ENCODE measurements around the gene CCT8L2.
"Not testable (repeated sequence)": the region's sequence is repeated elsewhere in the genome, so short reads cannot be mapped to it uniquely, and the experiment has no call there.

The CCT8L2 gene

DNA sequence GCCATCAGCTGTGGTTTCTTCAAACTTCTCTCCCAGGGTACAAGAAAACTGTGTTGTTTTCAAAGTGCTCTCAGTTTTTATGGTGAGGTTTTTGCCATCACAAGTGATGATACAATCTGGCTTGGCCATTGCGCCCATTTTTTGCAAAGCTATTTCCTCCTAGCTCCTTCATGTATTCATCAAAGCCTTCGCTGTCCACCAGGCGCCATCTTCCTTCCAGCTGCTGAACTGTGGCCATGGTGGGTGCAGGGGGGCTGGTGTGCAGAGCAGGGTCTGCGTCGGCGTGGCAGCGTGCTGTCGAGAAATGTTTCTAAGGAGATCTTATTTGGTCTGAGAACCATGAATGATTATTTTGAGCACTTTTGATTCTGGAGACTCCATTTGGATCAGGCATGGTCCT lies 2.6 kb upstream of the CCT8L2 start:
- DNase-seq = not testable (repeated sequence)

DNA sequence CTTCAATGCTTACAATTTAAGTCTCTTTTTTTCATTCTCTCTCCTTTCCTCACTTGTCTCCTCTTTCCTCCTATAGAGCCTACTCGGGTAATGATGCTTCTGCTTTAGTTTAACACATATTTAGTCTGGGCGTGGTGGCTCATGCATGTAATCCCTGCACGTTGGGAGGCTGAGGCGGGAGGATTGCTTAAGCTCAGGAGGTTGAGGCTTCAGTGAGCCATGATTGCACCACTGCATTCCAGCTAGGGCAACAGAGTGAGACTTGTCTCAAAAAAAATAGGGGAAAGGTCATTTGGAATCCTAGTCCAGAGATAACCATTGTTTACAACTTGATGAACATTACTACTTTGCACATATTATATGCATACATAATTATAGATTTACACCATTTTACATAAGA lies 1.4 kb upstream of the CCT8L2 start:
- no peak for DNase-seq

DNA sequence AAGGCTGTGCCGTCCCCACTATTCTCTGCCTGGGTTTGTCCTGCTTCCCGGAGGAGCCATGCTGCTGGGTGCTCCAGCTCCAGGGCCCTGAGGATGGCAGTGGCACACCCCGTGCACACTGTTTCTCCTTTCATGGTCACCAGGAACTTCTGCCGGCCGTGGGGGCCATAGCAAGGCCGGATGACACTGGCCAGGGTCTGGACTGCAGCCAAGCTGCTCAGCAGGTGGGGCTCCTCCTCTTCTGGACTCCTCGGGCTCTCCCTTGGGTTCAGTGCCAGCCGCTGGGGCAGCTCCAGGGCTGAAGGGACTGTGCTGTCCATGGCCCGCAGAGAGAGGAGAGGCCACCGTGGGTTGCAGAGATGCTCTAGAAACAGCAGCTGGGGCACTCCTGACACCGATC lies 379 bp downstream of the CCT8L2 start:
- not testable (repeated sequence) for DNase-seq

DNA sequence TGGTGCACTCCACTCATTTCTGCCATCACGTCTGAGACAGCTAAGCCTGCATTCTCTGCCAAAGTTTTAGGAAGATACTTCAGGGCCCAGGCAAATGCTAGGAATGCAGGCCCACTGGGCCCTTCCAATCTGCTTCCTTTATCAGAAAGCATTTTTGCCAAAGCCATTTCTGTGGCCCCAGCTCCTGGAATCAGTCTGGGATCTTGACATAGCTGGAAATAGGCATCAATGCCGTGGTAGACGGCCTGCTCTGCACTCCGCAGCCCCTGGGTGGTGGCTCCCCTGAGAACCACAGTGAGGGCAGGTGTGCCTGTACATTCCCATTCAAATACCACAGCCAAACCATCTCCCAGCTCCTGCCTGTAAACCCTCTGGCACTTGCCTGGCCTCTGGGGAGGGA lies 1.5 kb downstream of the CCT8L2 start:
- DNase-seq = not testable (repeated sequence)

DNA sequence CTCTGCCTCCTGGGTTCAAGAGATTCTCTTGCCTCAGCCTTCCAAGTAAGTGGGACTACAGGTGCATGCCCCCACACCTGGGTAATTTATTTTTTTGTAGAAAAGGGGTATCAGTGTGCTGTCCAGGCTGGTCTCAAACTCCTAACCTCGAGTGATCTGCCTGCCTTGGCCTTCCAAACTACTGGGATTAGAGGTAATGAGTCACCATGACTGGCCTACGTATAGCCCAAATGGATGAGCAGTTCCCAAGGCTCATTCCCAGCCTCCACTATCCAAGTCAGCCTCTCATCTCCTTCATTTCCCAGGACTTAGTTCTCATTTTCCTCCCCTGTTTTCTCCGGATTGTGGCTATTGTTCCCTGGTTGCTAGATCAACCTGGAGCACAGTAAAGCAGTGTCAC lies 5.6 kb downstream of the CCT8L2 start:
- no peak for DNase-seq

DNA sequence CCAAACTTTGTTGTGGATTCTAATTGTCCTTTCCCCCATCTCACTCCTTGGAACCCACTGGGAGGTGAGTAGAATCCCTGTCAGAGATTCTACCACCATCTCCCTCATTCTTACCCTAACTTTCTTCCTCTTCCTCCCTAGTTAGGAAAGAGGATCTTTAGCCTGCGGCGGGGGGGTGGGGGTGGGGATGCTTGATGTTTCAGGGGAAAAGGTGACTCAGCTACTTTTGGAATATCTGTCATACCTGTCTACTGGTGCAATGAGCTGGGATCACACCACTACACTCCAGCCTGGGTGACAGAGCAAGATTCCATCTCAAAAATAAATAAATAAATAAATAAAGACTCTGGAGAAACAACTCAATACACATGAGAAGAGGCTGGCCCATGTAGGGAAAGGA lies 6.4 kb downstream of the CCT8L2 start:
- no peak for DNase-seq

DNA sequence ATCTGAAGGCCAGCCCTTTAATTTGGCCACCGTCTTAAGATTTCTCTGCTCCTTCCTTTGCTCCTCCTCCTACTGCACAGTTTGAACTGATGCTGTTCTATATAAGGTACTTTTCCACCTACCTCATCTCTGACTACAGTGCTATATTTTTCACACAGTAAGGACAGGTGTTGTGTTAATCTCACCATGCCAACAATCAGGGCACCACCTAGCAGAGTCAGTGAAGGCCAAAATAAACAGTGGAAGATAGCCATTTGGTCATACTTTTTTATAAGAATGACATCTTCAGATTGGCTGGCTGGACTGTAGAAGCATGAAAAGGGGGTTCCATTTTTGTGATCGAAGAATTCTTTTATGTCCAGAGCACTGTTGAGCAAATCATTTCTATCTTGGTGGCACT lies 11.7 kb downstream of the CCT8L2 start:
- not testable (repeated sequence) for DNase-seq

DNA sequence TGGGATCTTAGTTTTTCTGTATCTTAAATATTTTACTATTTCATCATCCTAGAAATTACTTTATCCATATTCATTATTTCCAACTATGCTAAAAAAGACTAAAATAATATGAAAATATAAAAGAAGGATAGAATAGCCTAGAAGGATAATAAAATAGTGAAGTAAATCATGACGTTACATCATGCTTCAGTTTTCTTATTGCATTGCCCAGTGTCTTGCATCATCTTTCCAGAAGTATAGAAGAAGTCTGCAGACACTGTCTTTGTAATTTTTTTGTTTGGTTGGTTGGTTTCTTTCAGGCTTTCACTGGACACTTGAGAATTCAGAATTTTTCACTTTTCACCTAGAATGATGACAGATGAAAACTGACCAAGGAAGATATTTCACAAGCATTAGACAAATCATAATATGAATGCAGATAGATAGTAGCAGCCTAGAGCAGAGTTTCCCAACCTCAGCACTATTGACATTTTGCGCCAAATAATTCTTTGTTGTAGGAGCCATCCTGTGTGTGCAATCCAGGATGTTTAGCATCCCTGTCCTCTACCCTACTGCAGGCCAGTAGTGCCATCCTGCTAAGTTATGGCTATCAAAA lies 23.3 kb downstream of the CCT8L2 start:
- not testable (repeated sequence) for DNase-seq

DNA sequence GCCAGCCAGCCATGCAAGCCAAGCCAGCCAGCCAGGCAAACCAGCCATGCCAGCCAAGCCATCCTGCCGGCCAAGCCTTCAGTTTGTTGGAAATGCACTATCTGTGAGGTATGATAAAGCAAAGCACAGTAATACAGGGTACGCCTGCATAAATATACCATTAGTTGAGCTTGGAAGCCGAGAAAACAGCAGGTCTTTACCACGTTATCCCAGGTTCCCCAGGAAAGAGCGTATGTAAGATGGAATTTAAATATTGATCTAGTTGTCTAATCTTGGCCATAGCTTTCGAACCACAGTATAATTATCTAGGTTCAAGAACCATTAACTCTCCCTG lies 24.2 kb downstream of the CCT8L2 start:
- no peak for DNase-seq

DNA sequence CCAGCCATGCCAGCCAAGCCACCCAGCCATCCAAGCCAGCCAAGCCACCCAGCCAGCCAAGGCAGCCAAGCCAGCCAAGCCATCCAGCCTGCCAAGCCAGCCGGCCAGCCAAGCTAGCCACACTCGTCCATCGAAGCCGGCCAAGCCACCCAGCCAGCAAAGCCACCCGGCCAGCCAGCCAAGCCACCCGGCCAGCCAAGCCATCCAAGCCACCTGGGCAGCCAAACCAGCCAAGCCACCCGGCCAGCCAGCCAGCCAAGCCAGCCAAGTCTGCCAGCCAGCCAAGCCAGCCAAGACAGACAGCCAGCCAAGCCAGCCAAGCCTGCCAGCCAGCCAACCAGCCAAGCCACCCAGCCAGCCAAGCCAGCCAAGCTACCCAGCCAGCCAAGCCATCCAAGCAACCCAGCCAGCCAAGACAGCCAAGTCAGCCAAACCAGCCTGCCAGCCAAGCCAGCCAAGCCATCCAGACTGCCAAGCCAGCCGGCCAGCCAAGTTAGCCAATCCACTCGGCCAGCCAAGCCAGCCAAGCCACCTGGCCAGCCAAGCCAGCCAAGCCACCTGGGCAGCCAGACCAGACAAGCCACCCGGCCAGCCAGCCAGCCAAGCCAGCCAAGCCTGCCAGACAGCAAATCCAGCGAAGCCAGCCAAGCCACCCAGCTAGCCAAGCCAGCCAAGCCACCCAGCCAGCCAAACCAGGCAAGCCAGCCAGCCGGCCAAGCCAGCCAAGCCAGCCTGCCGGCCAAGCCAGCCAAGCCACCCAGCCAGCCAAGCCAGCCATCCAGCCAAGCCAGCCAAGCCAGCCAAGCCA lies 24.8 kb downstream of the CCT8L2 start:
- not testable (repeated sequence) for DNase-seq

DNA sequence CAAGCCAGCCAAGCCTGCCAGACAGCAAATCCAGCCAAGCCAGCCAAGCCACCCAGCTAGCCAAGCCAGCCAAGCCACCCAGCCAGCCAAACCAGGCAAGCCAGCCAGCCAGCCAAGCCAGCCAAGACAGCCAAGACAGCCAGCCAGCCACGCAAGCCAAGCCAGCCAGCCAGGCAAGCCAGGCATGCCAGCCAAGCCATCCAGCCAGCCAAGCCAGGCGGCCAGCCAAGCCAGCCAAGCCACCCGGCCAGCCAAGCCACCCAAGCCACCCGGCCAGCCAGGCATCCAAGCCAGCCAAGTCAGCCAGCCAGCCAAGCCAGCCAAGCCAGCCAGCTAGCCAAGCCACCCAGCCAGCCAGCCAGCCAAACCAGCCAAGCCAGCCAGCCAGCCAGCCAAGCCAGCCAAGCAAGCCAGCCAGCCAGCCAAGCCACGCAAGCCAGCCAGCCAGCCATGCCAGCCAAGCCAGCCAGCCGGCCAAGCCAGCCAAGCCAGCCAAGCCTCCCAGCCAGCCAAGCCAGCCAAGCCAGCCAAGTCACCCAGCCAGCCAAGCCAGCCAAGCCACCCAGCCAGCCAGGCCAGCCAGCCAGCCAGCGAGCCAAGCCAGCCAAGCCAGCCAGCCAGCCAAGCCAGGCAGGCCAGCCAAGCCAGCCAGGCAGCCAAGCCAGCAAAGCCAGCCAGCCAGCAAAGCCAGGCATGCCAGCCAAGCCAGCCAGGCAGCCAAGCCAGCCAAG lies 26.0 kb downstream of the CCT8L2 start:
- not testable (repeated sequence) for DNase-seq

DNA sequence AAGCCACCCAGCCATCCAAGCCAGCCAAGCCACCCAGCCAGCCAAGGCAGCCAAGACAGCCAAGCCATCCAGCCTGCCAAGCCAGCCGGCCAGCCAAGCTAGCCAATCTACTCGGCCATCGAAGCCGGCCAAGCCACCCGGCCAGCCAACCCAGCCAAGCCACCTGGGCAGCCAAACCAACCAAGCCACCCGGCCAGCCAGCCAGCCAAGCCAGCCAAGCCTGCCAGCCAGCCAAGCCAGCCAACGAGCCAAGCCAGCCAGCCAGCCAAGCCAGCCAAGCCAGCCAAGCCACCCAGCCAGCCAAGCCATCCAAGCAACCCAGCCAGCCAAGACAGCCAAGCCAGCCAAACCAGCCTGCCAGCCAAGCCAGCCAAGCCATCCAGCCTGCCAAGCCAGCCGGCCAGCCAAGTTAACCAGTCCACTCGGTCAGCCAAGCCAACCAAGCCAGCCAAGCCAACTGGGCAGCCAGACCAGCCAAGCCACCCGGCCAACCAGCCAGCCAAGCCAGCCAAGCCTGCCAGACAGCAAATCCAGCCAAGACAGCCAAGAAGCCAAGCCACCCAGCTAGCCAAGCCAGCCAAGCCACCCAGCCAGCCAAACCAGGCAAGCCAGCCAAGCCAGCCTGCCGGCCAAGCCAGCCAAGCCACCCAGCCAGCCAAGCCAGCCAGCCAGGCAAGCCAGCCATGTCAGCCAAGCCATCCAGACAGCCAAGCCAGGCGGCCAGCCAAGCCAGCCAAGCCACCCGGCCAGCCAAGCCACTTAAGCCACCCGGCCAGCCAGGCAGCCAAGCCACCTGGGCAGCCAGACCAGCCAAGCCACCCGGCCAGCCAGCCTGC lies 26.8 kb downstream of the CCT8L2 start:
- DNase-seq = not testable (repeated sequence)

DNA sequence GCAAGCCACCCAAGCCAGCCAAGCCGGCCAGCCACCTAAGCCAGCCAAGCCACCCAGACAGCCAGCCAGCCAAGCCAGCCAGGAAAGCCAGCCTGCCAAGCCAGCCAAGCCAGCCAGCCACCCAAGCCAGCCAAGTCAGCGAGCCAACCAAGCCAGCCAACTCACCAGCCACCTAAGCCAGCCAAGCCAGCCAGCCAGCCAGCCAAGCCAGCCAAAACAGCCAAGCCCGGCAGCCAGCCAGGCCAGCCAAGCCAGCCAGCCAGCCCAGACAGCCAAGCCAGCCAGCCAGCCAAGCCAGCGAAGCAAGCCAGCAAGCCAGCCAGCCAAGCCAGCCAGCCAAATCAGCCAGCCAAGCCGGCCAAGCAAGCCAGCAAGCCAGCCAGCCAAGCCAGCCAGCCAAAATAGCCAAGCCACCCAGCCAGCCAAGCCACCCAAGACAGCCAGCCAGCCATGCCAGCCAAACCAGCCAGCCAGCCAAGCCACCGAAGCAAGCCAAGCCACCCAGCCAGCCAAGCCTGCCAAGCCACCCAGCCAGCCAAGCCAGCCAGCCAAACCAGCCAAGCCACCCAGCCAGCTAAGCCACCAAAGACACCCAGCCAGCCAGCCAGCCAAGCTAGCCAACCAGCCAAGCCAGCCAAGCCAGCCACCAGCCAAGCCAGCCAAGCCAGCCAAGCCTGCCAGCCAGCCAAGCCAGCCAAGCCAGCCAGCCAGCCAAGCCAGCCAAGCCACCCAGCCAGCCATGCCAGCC lies 27.6 kb downstream of the CCT8L2 start:
- not testable (repeated sequence) for DNase-seq

DNA sequence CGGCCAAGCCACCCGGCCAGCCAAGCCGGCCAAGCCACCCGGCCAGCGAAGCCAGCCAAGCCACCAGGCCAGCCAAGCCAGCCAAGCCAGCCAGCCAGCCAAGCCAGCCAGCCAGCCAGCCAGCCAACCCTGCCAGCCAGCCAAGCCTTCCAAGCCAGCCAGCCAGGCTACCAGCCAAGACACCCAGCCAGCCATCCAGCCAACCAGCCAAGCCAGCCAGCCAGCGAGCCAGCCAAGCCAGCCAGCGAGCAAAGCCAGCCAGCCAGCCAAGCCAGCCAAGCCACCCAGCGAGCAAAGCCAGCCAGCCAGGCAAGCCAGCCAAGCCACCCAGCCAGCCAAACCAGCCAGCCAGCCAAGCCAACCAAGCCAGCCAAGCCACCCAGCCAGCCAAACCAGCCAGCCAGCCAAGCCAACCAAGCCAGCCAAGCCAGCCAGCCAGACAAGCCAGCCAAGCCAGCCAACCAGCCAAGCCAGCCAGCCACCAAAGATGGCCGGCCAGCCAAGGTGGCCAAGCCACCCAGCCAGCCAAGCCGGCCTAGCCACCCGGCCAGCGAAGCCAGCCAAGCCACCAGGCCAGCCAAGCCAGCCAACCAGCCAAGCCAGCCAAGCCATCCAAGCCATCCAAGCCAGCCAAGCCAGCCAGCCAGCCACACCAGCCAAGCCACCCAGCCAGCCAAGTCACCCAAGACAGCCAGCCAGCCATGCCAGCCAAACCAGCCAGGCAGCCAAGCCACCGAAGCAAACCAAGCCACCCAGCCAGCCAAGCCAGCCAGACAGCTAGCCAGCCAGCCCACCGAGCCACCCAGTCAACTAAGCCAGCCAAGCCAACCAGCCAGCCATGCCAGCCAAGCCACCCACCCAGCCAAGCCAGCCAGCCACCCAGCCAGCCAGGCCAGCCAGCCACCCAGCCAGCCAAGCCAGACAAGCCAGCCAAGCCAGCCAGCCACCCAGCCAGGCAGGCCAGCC lies 28.8 kb downstream of the CCT8L2 start:
- no peak for DNase-seq

DNA sequence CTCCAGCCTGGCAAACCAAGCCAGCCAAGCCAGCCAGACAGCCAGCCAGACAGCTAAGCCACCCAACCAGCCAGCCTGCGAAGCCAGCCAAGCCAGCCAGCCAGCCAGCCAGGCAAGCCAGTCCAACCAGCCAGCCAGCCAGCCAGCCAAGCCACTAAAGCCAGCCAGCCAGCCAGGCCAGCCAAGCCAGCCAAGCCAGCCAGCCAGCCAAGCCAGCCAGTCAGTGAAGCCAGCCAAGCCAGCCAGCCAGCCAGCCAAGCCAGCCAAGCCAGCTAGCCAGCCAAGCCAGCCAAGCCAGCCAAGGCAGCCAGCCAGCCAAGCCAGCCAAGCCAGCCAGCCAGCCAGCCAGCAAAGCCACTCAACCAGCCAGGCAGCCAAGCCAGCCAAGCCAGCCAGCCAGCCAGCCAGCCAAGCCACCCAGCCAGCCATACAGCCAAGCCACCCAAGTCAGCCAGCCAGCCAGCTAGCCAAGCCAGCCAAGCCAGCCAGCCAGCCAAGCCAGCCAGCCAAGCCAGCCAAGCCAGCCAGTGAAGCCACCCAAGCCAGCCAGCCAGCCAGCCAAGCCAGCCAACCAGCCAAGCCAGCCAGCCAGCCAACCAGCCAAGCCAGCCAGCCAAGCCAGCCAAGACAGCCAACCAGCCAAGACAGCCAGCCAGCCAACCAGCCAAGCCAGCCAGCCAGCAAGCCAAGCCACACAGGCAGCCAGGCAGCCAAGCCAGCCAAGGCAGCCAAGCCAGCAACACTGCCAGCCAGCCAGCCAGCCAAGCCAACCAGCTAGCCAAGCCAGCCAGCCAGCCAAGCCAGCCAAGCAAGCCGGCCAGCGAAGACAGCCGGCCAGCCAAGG lies 29.7 kb downstream of the CCT8L2 start:
- DNase-seq = no peak

DNA sequence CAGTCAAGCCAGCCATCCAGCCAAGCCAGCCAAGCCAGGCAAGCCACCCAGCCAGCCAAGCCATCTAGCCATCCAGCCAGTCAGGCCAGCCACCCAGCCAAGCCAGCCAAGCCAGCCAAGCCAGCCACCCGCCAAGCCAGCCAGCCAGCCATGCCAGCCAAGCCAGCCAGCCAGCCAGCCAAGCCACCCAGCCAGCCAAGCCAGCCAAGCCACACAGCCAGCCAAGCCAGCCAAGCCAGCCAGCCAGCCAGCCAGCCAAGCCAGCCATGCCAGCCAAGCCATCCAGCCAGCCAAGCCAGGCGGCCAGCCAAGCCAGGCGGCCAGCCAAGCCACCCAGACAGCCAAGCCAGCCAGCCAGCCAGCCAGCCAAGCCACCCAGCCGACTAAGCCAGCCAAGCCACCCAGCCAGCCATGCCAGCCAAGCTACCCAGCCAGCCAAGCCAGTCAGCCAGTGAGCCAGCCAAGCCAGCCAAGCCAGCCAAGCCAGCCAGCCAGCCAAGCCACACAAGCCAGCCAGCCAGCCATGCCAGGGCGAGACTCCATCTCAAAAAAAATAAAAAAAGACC lies 31.4 kb downstream of the CCT8L2 start:
- not testable (repeated sequence) for DNase-seq

DNA sequence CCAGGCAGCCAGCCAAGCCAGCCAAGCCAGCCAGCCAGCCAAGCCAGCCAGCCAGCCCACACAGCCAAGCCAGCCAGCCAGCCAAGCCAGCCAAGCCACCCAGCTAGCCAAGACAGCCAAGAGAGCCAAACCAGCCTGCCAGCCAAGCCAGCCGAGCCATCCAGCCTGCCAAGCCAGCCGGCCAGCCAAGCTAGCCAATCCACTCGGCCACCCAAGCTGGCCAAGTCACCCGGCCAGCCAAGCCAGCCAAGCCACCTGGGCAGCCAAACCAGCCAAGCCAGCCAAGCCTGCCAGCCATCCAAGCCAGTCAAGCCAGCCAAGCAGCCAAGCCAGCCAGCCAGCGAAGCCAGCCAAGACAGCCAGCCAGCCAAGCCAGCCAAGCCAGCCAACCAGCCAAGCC lies 32.0 kb downstream of the CCT8L2 start:
- not testable (repeated sequence) for DNase-seq

DNA sequence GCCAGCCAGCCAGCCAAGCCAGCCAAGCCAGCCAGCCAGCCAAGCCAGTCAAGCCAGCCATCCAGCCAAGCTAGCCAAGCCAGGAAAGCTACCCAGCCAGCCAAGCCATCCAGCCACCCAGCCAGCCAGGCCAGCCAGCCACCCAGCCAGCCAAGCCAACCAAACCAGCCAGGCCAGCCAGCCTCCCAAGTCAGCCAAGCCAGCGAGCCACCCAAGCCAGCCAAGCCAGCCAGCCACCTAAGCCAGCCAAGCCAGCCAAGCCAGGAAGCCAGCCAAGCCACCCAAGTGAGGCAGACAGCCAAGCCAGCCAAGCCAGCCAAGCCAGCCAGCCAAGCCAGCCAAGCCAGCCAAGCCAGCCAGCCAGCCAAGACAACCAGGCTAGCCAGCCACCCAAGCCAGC lies 32.6 kb downstream of the CCT8L2 start:
- not testable (repeated sequence) for DNase-seq

Measured in nucleus accumbens (tissue), 56 donors.